Stimulated activated CD8-positive, alpha-beta memory T cell treated with anti-CD3 and anti-CD28 coated beads, Interleukin-15, amount 100 ng/mL, for 1 hour (primary cell): ENCODE results near the gene TNS3.

ENCODE experiments used
- DNase-seq: peaks from one replicate; pipeline ENCODE4 v3.0.0-alpha.2; 2020; ENCODE audit warnings: low read depth

TNS3 gene

DNA sequence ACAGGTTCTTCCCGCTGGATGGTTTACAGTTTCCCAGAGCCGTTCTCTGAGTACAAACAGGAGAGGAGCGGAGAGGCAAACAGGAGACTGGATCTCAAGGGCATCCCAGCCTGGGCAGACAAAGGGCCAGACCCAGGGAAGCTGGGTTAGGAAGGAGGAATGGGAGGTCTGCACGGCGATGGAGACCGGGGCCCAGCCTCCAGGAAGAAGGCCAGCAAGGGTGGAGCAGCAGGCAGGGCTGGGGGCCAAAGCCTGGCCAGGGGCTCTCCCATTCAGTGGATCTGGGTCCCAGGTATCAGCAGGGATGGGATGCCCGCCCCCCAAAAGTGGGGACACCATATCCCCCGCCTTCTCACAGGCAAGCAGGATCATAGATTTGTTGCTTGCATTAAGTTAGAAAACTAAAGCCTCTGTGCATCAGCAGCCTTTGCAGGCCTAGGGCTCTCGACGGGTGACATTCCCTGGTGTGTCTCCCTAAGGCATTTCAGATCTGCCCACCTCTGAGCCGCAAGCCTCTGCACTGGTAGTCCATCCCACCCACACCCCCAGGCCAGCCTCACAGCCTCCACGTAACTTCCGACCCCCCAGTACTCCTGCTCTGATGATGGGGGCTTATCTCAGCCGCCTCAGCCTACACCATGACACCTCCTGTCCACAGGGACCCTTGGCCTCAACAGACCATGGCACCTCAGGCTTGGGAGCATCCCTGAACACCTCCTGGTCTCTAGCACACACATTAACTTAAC lies 59.9 kb downstream of the TNS3 start:
- no peak for DNase-seq

DNA sequence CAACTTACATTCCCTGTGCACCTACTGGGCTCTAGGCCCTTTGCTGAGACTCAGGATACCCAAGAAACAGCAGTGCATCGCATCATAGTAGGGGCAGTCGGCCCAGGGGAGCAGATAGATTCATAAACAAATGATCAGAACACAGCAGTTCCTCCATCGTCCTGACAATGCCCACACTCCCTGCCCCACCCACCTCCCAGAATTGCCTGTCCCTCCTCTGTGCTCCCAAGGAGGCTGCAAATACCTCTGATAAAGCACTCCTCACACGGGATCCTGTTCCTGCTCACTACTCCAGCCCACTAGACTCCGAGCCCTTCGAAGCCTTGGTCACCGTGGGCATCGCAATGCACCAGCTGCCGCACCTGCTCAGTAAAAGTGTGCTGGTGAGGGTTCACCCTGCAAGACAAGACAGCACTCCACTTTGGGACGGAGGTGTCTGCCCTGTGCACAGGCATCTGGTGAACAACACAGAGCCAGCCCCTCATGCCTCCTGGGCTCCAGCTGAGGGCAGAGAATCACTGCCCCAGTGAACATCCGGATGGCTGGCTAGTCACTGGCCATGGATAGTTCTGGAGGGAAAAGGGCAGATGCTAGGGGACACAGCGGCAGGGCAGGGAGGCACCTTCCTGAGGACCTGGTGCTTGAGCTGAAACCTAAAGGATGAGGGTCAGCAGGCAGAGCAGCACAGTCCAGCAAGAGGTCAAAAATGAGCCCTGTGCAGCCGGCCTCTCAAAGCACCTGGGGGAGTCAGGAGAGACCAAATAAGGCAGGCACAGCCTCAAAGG lies 60.7 kb downstream of the TNS3 start:
- no peak for DNase-seq

DNA sequence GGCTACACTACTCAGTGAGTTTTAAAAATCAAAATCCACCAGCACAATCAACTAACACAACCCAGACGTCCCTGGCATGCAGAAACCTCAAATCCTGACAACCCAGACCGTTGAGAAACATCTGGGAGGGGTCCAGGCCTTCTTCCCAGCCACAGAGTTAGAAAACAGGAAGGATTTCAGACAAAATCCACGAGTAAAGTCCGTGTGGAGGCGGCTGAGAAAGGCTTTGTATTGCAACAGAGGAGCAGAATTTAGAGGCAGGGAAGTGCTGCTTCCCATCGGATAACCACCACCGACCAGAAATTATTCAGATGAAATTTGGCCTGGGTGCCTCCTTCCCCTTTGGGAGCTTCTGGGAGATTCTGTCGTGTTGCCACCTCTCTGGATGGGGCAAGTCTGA lies 61.5 kb downstream of the TNS3 start:
- no peak for DNase-seq

DNA sequence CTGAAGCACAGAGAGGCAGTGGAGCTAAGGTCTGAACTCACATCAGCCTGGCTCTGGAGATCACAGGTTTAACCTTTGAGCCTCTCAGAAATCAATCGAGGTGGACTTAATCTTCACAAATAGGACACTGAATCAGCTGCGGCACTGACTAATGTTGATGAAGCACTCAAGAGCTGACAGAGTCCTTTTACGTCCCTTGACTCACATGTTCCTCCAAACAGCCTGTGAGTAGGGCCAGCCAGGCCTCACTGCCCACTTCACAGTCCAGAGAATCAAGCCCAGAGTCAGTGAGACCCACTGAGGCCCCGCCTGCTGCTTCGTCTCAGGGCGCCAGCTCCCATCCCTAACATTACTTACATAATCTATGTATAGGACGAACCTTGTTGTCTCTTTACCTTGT lies 63.1 kb downstream of the TNS3 start:
- no peak for DNase-seq

DNA sequence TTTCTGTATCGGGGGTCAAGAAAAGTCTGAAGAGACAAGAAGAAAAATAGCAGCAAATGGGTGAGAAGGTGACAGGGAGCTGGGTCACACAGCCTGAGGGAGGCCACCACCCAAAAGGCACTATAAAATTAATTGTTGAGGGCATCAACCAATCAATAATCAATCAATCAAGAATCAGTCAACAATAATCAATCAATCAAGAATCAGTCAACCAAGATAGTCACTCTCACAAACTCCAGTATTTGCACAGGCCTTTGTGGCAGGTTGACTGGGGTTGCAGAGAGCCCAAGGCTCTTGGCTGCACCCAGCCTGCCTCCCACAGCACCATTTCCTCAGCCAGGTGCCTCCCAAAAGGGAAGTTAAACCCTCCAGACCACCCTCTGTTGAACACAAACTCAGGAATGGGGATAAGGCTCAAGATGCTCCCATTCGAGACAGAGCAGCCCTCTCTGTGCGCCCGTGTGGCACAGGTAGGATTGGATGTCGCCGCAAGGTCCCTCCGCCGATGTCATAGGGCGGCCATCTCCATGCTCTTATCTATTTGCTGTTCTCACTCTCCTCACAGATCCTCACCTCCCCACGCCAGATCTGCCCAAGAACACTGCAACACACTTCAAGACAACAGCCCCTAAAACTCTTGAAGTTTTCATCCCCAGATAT lies 64.0 kb downstream of the TNS3 start:
- no peak for DNase-seq

DNA sequence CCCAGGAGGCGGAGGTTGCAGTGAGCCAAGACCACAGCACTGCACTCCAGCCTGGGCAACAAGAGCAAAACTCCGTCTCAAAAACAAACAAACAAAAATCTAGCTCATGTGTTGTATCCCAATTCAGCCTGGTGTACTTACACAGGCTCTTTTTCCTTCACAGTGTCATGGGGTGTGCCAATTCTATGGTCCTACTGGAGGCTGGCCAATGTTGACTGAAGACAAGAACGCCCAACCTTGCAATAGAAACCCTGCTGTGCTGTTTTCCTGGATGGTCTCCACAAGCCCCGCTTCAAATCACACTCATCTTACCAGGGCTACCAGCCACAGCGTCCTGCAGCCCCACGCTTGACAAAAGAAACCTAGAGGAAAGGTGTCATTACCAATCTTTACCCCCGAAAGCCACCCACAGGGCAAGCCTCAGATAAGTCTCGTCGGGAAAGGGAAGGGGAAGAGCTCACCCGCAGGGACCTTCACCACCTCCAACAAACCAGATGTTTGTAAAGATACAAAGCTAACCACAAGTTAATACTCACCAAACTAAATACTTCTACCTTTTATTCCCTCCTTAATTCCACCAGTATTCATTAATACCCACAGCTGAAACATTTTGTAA lies 64.8 kb downstream of the TNS3 start:
- DNase-seq = no peak

DNA sequence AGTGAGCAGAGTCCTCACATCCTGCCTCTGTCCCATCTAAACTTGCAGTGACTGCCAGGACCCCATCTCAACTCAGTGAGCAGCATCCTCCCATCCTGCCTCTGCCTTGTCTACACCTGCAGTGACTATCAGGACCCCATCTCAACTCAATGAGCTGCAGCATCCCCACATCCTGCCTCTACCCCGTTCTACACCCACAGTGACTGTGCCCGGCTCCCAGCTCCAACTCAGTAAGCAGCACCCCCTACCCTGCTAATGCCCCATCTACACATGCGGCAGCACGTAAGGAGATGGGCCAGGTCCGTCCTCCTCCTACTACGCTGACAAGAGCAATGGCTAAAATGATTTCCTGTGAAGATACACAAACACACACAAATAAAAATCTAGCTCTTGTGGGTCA lies 65.5 kb downstream of the TNS3 start:
- no peak for DNase-seq

DNA sequence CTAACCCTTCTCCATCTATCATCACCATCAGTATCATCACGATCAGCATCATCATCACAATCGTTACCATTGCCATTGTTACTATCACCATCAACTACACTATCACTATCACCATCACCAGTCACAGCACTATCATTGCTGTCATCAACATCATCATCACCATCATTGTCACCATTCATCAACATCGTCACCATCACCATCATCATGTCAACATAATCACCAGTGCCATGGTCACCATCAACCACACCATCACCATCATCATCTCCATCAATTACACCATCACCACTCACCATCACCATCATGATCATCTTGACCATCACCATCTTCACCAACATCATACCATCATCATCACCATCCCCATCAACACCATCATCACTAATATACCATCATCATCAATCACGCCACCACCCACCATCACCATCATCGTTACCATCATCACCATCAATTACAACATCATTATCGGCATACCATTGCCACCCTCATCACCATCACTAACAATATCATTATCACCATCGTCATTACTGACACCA lies 66.5 kb downstream of the TNS3 start:
- DNase-seq = no peak

DNA sequence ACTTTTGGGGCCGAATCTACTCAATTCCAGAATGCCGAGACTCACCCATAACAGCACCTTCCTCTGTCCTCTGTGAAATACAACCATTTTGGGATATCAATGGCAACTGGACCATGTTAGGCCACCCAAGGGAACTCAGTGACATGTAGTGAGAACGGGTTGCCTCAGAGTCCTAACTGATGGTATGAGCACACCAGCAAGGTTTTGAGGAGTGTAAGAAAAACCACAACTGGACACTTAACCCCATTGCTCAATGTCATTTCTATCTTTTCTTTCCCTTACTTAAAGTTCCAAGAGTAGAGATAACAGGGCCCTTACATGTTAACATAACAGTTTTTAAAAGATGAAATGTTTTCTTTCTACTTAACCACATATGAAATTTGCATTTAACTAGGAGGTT lies 67.1 kb downstream of the TNS3 start:
- DNase-seq = no peak

DNA sequence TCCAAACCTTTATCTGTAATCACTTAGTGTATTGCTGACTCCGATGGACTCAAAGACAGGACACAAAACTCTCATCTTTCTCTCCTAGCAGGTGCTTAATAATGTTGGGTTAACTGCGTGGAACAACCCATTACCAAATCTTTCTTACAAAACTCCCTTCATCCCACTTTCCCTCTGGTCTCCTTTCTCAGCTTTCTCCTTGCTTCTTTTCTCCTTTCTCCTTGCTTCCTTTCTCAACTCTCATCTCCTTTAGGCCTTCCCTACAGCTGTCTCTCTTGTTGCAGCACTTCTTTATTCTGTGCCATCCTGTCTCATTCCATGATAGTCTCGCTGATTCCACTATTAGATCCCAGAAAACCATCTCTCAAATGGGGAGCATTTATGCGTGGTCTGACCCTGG lies 67.5 kb downstream of the TNS3 start:
- no peak for DNase-seq

DNA sequence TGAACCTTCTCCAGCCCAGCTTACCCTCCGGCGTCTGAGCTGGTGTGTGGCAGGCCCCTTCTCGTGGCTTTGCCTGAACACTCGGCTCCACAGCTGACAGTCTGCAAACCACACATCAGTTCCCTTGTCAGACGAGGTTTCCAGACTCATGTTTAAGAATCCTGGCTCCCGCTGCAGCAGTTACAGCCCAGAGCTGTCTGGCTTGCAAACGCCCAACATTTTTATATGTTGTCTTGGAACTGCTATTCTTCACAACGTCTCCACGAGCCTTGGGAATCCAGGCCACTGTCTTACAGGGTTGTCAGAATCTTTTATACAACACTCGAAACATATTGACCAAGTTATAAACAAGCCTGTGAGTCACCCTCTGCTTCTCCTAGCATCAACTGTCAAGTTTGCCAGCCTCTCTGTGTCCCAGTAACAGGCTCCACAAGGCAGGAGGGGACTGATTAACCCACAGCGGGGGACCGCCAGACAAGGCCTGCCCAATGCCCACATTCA lies 68.1 kb downstream of the TNS3 start:
- no peak for DNase-seq

DNA sequence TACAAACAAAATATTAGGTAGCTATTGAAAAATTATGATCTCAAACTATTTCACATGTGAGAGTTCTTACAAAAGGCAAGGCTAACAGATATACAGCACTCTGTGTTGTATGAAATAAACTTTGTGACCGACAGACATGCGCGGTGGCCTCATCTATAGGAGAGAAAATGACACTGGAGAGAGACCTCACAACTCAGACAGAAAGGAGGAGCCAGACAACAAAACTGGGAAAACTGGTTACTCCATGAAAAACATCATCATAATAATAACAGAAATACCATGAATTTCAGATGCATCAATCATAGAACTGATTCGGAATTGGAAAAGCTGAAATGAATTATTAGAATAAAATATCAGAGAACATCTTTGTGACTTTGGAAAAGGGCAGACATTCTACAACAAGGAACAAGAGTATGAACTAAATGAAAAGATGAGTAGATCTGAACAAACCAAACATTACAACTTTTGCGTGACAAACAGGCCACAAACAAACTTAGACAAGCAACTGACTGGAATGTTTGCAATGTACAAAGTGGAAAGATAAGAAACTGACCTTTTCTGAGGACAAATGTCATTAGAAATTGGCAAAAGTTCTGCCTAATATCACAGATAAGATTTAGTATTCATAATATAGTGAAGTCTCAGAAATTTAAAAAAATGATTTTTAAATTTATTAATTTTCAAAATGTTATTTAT lies 69.3 kb downstream of the TNS3 start:
- no peak for DNase-seq

DNA sequence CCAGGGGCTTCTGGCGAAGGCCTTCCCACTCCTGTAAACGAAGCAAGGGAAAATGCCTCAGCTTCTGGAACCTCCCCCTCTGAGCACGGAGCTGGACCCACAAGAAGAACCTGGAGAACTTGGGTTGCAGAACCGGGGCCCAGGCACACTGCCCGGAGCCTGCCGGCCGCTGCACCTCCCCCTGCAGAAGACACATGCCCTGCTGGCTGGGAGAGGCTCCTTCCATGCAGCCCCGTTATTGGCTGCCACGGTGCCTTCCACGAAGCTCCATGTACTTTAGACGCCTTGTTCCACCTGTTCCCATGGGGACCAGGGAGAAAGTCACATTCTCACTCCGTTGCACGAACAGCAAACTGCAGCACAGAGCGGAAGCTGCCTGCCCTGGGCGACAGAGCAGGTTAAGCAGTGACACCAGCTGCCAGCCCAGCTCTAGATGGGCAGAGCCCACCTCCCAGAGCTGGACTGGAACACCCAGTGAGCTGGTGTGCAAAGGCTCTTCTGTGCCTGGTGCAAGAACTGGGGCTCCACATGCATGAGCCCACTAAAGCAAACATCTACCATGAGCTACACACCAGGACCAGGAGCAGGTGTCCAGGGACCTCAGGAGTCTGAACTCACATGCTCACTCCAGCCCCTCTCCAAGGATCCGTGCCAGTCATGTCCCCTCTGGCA lies 70.1 kb downstream of the TNS3 start:
- no peak for DNase-seq

DNA sequence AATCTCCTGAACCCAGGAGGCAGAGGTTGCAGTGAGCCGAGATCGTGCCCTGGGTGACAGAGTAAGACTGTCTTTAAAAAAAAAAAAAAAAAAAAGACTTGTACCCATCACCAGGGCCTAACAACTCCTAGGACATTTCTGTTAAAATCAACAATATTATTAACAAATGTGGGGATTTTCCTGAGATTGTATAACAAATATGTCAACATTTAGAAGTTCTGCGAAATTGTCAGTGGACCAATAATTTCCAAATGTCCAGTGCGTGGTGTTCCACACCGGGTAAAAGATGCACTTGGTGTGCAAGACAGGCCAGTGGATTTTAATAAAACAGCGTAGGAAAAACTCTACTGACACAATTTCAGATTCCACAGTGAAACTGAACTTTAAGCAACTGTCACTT lies 71.1 kb downstream of the TNS3 start:
- DNase-seq = no peak

DNA sequence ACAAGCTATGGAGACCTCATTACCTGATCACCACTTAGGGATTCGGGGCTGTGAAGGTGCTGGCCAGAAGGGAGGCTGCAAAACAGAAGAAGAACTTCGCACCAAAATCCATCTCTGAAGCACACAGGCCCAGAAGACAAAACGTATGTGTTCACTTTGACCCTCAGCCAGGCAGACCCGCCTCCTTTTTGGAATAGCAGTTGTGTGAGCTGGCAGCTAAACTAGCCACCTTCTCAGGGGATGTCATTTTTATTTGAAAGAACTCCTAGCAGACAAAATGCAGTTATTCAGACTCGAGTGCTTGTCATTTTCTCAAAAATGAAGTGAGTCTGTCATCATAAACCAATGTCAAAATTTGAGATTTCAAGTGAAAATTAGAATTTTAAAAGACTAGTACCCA lies 71.7 kb downstream of the TNS3 start:
- DNase-seq = no peak

DNA sequence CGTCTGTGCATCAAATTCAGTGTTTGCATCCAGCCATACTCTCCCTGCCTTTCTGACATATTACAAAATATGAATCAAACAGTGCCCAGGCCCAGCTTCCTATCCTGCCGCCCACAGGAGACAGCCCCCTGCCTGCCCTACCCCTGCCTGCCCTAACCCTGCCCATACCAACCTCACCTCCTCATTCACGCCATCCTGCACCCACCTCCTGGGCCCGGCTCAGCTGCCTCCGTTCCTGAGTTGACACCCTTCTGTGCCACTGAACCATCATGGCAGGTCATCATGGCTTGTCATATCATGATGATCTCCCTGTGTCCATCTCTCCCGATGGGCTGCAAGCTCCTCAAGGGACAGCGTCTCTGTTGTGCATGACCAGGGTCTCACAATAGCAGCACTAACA lies 72.3 kb downstream of the TNS3 start:
- DNase-seq = no peak

DNA sequence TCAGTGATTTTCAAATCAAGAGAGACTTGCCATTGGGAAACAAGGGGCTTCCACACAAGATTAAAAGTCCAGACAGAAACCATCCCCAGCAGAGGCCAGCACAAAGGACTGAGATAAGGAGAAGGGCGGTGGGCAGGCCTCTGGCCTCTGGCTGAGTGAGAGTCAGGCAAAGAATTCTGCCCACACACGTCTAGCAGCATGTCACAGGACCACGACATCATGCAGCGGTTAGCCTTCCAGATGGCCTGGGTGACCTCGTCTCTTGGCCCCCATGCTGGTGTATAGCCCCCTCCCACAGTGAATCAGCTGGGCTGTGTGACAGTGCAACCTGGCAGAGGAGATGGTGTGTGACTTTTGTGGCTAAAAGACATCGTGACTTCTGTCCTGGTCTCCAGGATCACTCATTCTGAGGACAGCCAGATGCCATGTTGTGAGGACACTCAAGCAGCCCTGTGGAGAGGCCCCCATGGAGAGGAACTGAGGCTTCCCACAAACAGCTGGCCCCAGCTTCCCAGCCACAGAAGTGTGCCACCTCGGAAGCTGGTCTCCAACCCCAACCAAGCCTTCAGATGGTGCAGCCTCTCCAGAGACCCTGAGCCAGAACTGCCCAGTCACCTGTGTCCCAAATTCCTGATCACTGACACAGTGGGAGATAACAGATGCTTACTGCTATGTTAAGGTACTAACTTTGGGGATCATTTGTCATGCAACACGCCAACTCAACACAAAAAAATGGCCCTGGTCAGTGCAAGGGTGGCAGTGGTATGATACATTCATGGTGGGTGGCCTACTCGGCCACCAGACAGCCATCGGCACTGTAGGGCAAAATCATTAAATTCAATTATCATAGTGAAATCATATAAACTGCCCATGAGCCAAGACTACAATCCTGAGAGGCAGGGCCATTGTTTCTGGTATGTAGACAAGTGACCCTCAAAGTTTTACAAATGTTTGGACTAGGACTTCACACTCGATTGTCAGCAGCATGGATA lies 73.2 kb downstream of the TNS3 start:
- DNase-seq = no peak

DNA sequence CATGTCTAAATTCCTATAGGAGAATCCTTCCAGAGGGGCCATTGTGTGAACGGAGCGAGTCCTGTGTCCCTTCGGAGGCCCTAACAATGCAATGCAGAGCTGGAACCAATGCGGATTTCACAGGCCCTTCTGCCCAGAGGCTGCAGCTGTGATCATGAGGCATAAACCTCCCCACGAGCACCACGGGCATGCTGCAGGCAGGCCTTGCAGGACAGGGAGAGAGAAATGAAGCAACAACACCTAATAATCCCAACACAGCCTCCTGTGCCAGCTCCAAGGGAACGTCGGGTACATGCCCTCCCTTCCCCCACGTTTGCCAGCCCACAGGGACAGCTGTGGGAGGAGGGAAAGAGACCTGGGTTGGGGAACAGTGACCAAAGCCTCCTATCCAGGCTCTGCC lies 74.4 kb downstream of the TNS3 start:
- no peak for DNase-seq

DNA sequence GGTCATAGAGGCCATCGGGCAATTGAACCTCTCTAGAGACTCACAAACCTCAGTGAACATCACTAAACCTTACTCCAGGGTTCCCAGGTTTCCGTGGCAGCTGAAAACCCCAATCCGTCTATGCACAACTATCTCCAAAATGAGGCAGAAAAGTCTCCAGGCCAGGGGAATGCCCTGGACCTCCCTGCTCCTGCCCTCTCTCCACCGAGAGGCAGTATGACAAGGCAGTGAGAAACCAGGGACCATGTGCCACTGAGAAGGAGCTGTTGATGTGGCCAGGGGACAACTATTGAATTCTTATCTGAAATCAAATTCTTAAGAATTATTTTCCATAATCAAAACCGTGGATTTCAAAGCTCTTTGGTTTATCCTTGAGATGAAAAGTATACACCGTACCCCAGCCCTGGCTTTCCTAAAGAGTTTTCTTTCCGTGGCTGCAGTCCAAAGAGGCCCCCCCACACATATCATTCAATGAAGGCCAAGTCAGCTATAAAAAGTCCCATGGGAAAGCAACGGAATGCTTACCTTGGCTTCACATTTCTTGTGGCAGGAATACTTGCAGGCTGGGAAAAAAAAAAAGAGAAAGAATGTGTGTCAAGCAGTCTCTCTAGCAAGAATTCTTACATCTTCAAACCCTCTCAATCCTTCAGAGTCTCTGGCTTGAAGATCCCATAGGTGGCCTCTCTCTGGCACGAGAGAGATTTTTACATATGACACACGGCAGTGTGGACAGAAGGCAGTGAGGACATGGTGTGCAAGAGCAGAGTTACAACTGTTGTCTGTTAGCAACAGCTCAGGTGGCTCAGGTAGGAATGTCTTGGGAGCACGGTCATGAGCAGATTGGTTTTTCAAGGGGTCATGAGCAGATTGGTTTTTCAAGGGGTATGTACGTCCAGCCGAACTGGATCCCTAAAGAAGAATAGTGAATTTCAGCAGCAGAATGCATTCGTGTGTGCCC lies 75.2 kb downstream of the TNS3 start:
- DNase-seq = no peak
